Bronchial epithelial cell (primary cell): ENCODE measurements around the gene RPS3A. TPM values are rescaled to one million over a fixed set of nuclear protein-coding genes. Genes with fewer than 3 reads are reported as not detected.

Experiments
- DNase-seq: peaks from one replicate; pipeline ENCODE4 v3.0.0-alpha.2; 2010; ENCODE audit warnings: low read depth
- FAIRE-seq: peaks from 2 replicates; lab custom pipeline; 2011; peaks lifted over from hg19 to GRCh38; lab: Jason Lieb, UNC
- H3K27me3 ChIP-seq: 2 replicates; pipeline ENCODE4 v1.5.1; 2011; ENCODE audit warnings: low read length; ENCODE audit not compliant: control insufficient read depth, insufficient read depth
- H3K36me3 ChIP-seq: 2 replicates; pipeline ENCODE4 v1.5.1; 2011; ENCODE audit warnings: low read length; ENCODE audit not compliant: control insufficient read depth, insufficient read depth
- H3K4me3 ChIP-seq: 2 replicates; pipeline ENCODE4 v1.5.1; 2011; ENCODE audit warnings: mild to moderate bottlenecking, low read depth, low read length, control low read depth
- CTCF ChIP-seq: IDR thresholded peaks from 2 replicates; pipeline ENCODE4 v1.5.1; 2011; ENCODE audit warnings: mild to moderate bottlenecking, moderate library complexity, low read length, control low read depth, inconsistent platforms; ENCODE audit not compliant: insufficient read depth, severe bottlenecking
- total RNA-seq: library from RNA; depleted of rRNA; stranded (reverse); fragments of >200 nt; gene quantifications from 2 replicates; pipeline ENCODE4 v1.2.1, GENCODE V29; 2014

Gene RPS3A
- total RNA-seq, 1 donor from 2014 or later, result 4,856 TPM

- no peak overlapping the region for H3K4me3 ChIP-seq
- DNase-seq, result no peak
- TF ChIP-seq CTCF, result no peak
- H3K36me3 ChIP-seq, result peaks cover 1% of the 10 kb centered on the region
- no peaks in the 10 kb centered on the region for H3K27me3 ChIP-seq
- no peak for FAIRE-seq
Measured at GRCh38 chr4:151150821-151151580, 51.6 kb downstream of the RPS3A start.

- Histone ChIP-seq H3K4me3 (no peak overlapping the region), H3K27me3 (no peaks in the 10 kb centered on the region), H3K36me3 (peaks cover 1% of the 10 kb centered on the region)
- TF ChIP-seq CTCF, result no peak
- no peak for FAIRE-seq
- no peak for DNase-seq
Measured at GRCh38 chr4:151152028-151152427, 52.6 kb downstream of the RPS3A start.

GRCh38 chr4:151153585-151153984 lies 54.2 kb downstream of the RPS3A start:
- Histone ChIP-seq H3K4me3 (no peak overlapping the region), H3K36me3 (no peaks in the 10 kb centered on the region), H3K27me3 (no peaks in the 10 kb centered on the region)
- FAIRE-seq (no peak), DNase-seq (no peak)
- TF ChIP-seq CTCF, result no peak

Other genes starting within 250 kb of the RPS3A start
- 103 and 119 TPM in 2 replicates for gene LRBA, start 84.3 kb upstream of the RPS3A start, total RNA-seq
- gene PRSS48, start 177.5 kb downstream of the RPS3A start, total RNA-seq, result not detected in 2 replicates
- gene SH3D19, start 226.0 kb downstream of the RPS3A start, total RNA-seq, result 13.1 and 13.2 TPM in 2 replicates